ENCODE data around the gene IL25.

- TF ChIP-seq CTCF (IDR thresholded peaks at IDR 0.05) (no peak), POLR2A (IDR thresholded peaks at IDR 0.05) (no peak), EP300 (IDR thresholded peaks at IDR 0.05) (no peak), POLR2AphosphoS5 (IDR thresholded peaks at IDR 0.05) (no peak)
Measured at GRCh38 chr14:23335623-23336022, 37.0 kb upstream of the IL25 start.
